Naive thymus-derived CD4-positive, alpha-beta T cell (primary cell): ENCODE data around the gene UBA7. TPM values are rescaled to one million over a fixed set of nuclear protein-coding genes. Genes with fewer than 3 reads are reported as not detected.
A peak's percentile ranks its signal among the peaks of the same experiment; 100 is the strongest.

Experiments
- ATAC-seq: fragments of 150-1000 bp; cut with Tn5 transposase; 2 replicates; pipeline ENCODE4 v1.10.0; 2021; ENCODE audit warnings: mild to moderate bottlenecking, moderate library complexity
- CTCF ChIA-PET: fragments of 350-600 bp; sonication (Branson Sonifier 250); formaldehyde crosslinking; loops from one replicate; lab custom pipeline; 2021; ENCODE audit warnings: antibody characterized with exemption; lab: Charles Lee
- POLR2A ChIA-PET: fragments of 350-600 bp; sonication (Branson Sonifier 250); formaldehyde crosslinking; loops from one replicate; lab custom pipeline; 2021; ENCODE audit warnings: antibody characterized with exemption, inconsistent platforms; lab: Charles Lee
- DNase-seq, 9 donors: peaks; one replicate each; pipeline versions ENCODE4 v3.0.0 to v3.0.0-alpha.2; 2020 to 2022; ENCODE audit warnings: mixed read lengths in 1 of 9
- H3K27ac ChIP-seq: one replicate; pipeline ENCODE4 v1.7.0; 2013; ENCODE audit warnings: mild to moderate bottlenecking, low read depth, low read length, moderate library complexity
- H3K27me3 ChIP-seq, 2 donors: one replicate each; pipeline ENCODE4 v1.7.0; 2013; ENCODE audit warnings: low read length in 2 of 2, mild to moderate bottlenecking in 2 of 2, moderate library complexity in 2 of 2; ENCODE audit not compliant: control insufficient read depth in 2 of 2, insufficient read depth in 2 of 2
- H3K36me3 ChIP-seq, 3 experiments: 1 replicate in 2 of 3; 2 replicates in 1 of 3; pipeline ENCODE4 v1.7.0; 2013; ENCODE audit warnings: low read length in 3 of 3, mild to moderate bottlenecking in 3 of 3, moderate library complexity in 1 of 3; ENCODE audit not compliant: insufficient read depth in 3 of 3, control insufficient read depth in 2 of 3
- H3K4me1 ChIP-seq, 2 donors: one replicate each; pipeline ENCODE4 v1.7.0; 2013; ENCODE audit warnings: low read length in 2 of 2, mild to moderate bottlenecking in 2 of 2, moderate library complexity in 1 of 2; ENCODE audit not compliant: control insufficient read depth in 2 of 2, insufficient read depth in 2 of 2
- H3K4me3 ChIP-seq: 2 replicates; pipeline ENCODE4 v1.7.0; 2013; ENCODE audit warnings: mild to moderate bottlenecking, low read length
- H3K9me3 ChIP-seq, 3 experiments: 1 replicate in 2 of 3; 2 replicates in 1 of 3; pipeline ENCODE4 v1.7.0; 2013; ENCODE audit warnings: low read length in 3 of 3; ENCODE audit not compliant: control insufficient read depth in 2 of 3
- H3K27ac Mint-ChIP-seq, 9 donors: one replicate each; pipeline ENCODE4 v1.8.0; 2020 to 2022; ENCODE audit warnings: mixed read lengths in 9 of 9, mild to moderate bottlenecking in 8 of 9, moderate library complexity in 5 of 9, inconsistent platforms in 2 of 9
- H3K27me3 Mint-ChIP-seq, 5 donors: one replicate each; pipeline ENCODE4 v1.8.0; 2021 to 2022; ENCODE audit warnings: mixed read lengths in 5 of 5, mild to moderate bottlenecking in 1 of 5
- H3K36me3 Mint-ChIP-seq, 5 donors: one replicate each; pipeline ENCODE4 v1.8.0; 2020 to 2022; ENCODE audit warnings: mixed read lengths in 5 of 5, mild to moderate bottlenecking in 3 of 5, inconsistent platforms in 1 of 5
- H3K4me1 Mint-ChIP-seq, 7 donors: one replicate each; pipeline ENCODE4 v1.8.0; 2020 to 2022; ENCODE audit warnings: mixed read lengths in 7 of 7, mild to moderate bottlenecking in 3 of 7, inconsistent platforms in 1 of 7
- H3K4me3 Mint-ChIP-seq, 10 donors: one replicate each; pipeline ENCODE4 v1.8.0; 2020 to 2022; ENCODE audit warnings: mild to moderate bottlenecking in 10 of 10, mixed read lengths in 10 of 10, moderate library complexity in 6 of 10, inconsistent platforms in 2 of 10
- H3K9me3 Mint-ChIP-seq, 11 donors: one replicate each; pipeline ENCODE4 v1.8.0; 2020 to 2022; ENCODE audit warnings: mixed read lengths in 11 of 11, mild to moderate bottlenecking in 4 of 11, inconsistent platforms in 1 of 11, moderate library complexity in 1 of 11
- intact Hi-C, 2 donors: fragments of 100-400 bp; cut with micrococcal nuclease; formaldehyde crosslinking; loops; one replicate each; pipeline ENCODE4 v1.15.1; 2023
- polyA plus RNA-seq, 2 donors: library from polyadenylated mRNA; unstranded; fragments of 300-500 nt; fragmentation: Illumina TruSeq; gene quantifications; one replicate each; pipeline ENCODE4 v1.2.3, GENCODE V29; 2021
- total RNA-seq, 6 experiments: library from RNA in 5 of 6; stranded (reverse) in 5 of 6; gene quantifications; 1 replicate in 5 of 6; 2 replicates in 1 of 6; pipeline ENCODE4 v1.2.3 and lab custom pipeline; 2021 to 2026

UBA7 gene
- total and polyA plus RNA-seq, 7 experiments from 2014 or later = 31.6 to 318 (median 277) TPM

GRCh38 chr3:49794431-49794830 lies 19.3 kb downstream of the UBA7 start:
- no peaks in the 10 kb centered on the region for H3K36me3 Mint-ChIP-seq

GRCh38 chr3:49793486-49794085 lies 20.2 kb downstream of the UBA7 start:
- POLR2A ChIA-PET = no interaction called here
- H3K36me3 ChIP-seq = no peaks in the 10 kb centered on the region
- peaks cover 0 to 8% (median 8%) of the 10 kb centered on the region in 7 donors for H3K4me1 Mint-ChIP-seq
- no peak overlapping the region for H3K27ac Mint-ChIP-seq
- CTCF ChIA-PET = no interaction called here
- no peak for DNase-seq
- intact Hi-C loops = no loop called here
- H3K36me3 Mint-ChIP-seq = no peaks in the 10 kb centered on the region
- no peak for ATAC-seq
- H3K4me1 ChIP-seq = no peaks in the 10 kb centered on the region
- H3K27me3 Mint-ChIP-seq = peaks cover 0 to 13% (median 0%) of the 10 kb centered on the region in 5 donors
- no peak overlapping the region for H3K4me3 Mint-ChIP-seq
- no peak overlapping the region for H3K4me3 ChIP-seq
- no peak overlapping the region for H3K27ac ChIP-seq
- no peaks in the 10 kb centered on the region for H3K27me3 ChIP-seq
- H3K9me3 Mint-ChIP-seq = peaks cover 0 to 4% (median 0%) of the 10 kb centered on the region in 11 donors
- H3K9me3 ChIP-seq = no peaks in the 10 kb centered on the region

More at GRCh38 chr3:49794431-49794830, 19.3 kb downstream of the UBA7 start:
- no peak for DNase-seq
- no peak overlapping the region for H3K4me3 ChIP-seq
- ChIA-PET POLR2A (interaction anchor here (0.6 kb wide), 1 partner anchor 282 kb away, joined by 4 read pairs; no protein-coding TSS in a partner anchor), CTCF (interaction anchor here (1.6 to 1.8 kb wide), 2 partner anchors 9 to 45 kb away, joined by 4 to 5 read pairs; partner anchors contain the start of gene INKA1)
- H3K27ac Mint-ChIP-seq = no peak overlapping the region
- no peak for ATAC-seq
- no peaks in the 10 kb centered on the region for H3K36me3 ChIP-seq
- no peaks in the 10 kb centered on the region for H3K9me3 ChIP-seq
- H3K27me3 ChIP-seq = no peaks in the 10 kb centered on the region
- intact Hi-C loops = no loop called here
- H3K9me3 Mint-ChIP-seq = peaks cover 0 to 4% (median 0%) of the 10 kb centered on the region in 11 donors
- no peak overlapping the region for H3K27ac ChIP-seq
- H3K4me3 Mint-ChIP-seq = no peak overlapping the region
- H3K27me3 Mint-ChIP-seq = peaks cover 0 to 16% (median 0%) of the 10 kb centered on the region in 5 donors
- no peaks in the 10 kb centered on the region for H3K4me1 ChIP-seq
- peaks cover 0 to 8% (median 7%) of the 10 kb centered on the region in 7 donors for H3K4me1 Mint-ChIP-seq

GRCh38 chr3:49792371-49793150 lies 21.2 kb downstream of the UBA7 start:
- H3K9me3 ChIP-seq = no peaks in the 10 kb centered on the region
- Mint-ChIP-seq H3K9me3 (peaks cover 0 to 4% (median 0%) of the 10 kb centered on the region in 11 donors), H3K4me1 (peaks cover 0 to 10% (median 8%) of the 10 kb centered on the region in 7 donors), H3K27ac (no peak overlapping the region), H3K27me3 (peaks cover 0 to 14% (median 0%) of the 10 kb centered on the region in 5 donors), H3K4me3 (no peak overlapping the region), H3K36me3 (no peaks in the 10 kb centered on the region)
- H3K4me3 ChIP-seq = no peak overlapping the region
- ChIA-PET POLR2A (no interaction called here), CTCF (no interaction called here)
- no peaks in the 10 kb centered on the region for H3K36me3 ChIP-seq
- H3K27ac ChIP-seq = no peak overlapping the region
- intact Hi-C loops = no loop called here
- H3K27me3 ChIP-seq = no peaks in the 10 kb centered on the region
- no peaks in the 10 kb centered on the region for H3K4me1 ChIP-seq
- no peak for DNase-seq
- no peak for ATAC-seq

- ChIA-PET POLR2A (no interaction called here), CTCF (no interaction called here)
- Histone ChIP-seq H3K9me3 (no peaks in the 10 kb centered on the region), H3K27me3 (no peaks in the 10 kb centered on the region), H3K27ac (no peak overlapping the region), H3K4me1 (peaks cover 0 to 5% of the 10 kb centered on the region in 2 donors), H3K36me3 (no peaks in the 10 kb centered on the region), H3K4me3 (no peak overlapping the region)
- peaks cover 0 to 8% (median 0%) of the 10 kb centered on the region in 5 donors for H3K27me3 Mint-ChIP-seq
- peaks cover 4 to 16% (median 13%) of the 10 kb centered on the region in 7 donors for H3K4me1 Mint-ChIP-seq
- H3K4me3 Mint-ChIP-seq = no peak overlapping the region
- H3K9me3 Mint-ChIP-seq = peaks cover 0 to 4% (median 0%) of the 10 kb centered on the region in 11 donors
- intact Hi-C loops = no loop called here
- no peak overlapping the region for H3K27ac Mint-ChIP-seq
- ATAC-seq (no peak), DNase-seq (no peak)
- no peaks in the 10 kb centered on the region for H3K36me3 Mint-ChIP-seq
Observed at GRCh38 chr3:49791571-49791970, 22.2 kb downstream of the UBA7 start.

- Mint-ChIP-seq H3K9me3 (peaks cover 0 to 4% (median 0%) of the 10 kb centered on the region in 11 donors), H3K36me3 (no peaks in the 10 kb centered on the region), H3K27ac (peak overlapping the region in 6 of 9 donors; percentile 60 to 97 (median 82)), H3K27me3 (peaks cover 0 to 6% (median 0%) of the 10 kb centered on the region in 5 donors), H3K4me1 (peaks cover 4 to 17% (median 13%) of the 10 kb centered on the region in 7 donors), H3K4me3 (no peak overlapping the region)
- Histone ChIP-seq H3K4me1 (peaks cover 0 to 5% of the 10 kb centered on the region in 2 donors), H3K27me3 (no peaks in the 10 kb centered on the region), H3K9me3 (no peaks in the 10 kb centered on the region), H3K4me3 (no peak overlapping the region), H3K36me3 (peaks cover 0 to 6% (median 0%) of the 10 kb centered on the region in 3 experiments), H3K27ac (no peak overlapping the region)
- CTCF ChIA-PET = no interaction called here
- DNase-seq = no peak
- ATAC-seq = no peak
- POLR2A ChIA-PET = no interaction called here
- intact Hi-C loops = no loop called here
Observed at GRCh38 chr3:49790626-49791411, 22.9 kb downstream of the UBA7 start.

- Histone ChIP-seq H3K9me3 (no peaks in the 10 kb centered on the region), H3K4me3 (no peak overlapping the region), H3K27me3 (no peaks in the 10 kb centered on the region), H3K4me1 (peaks cover 8 to 9% of the 10 kb centered on the region in 2 donors), H3K36me3 (peaks cover 0 to 6% (median 0%) of the 10 kb centered on the region in 3 experiments), H3K27ac (no peak overlapping the region)
- H3K9me3 Mint-ChIP-seq = peaks cover 0 to 4% (median 0%) of the 10 kb centered on the region in 11 donors
- intact Hi-C loops = loop anchor here (5.0 kb wide), 3 partner anchors 49 to 449 kb away; partner anchors contain the start of genes GNAI2 (in 1 of the 2) and USP4 (in 1 of the 2)
- CTCF ChIA-PET = interaction anchor here (0.7 to 1.3 kb wide), 2 partner anchors 18 to 56 kb away, joined by 3 to 4 read pairs; no protein-coding TSS in a partner anchor
- POLR2A ChIA-PET = interaction anchor here (1.0 to 4.1 kb wide), 3 partner anchors 15 to 68 kb away, joined by 3 to 25 read pairs (median 3); partner anchors contain the start of gene INKA1
- peak overlapping the region in 1 of 10 donors; percentile 34 for H3K4me3 Mint-ChIP-seq
- H3K27ac Mint-ChIP-seq = peak overlapping the region in 2 of 9 donors; percentile 46 to 78
- no peak for DNase-seq
- peaks cover 0 to 12% (median 0%) of the 10 kb centered on the region in 5 donors for H3K36me3 Mint-ChIP-seq
- ATAC-seq = no peak
- H3K4me1 Mint-ChIP-seq = peaks cover 13 to 41% (median 32%) of the 10 kb centered on the region in 7 donors
- H3K27me3 Mint-ChIP-seq = peaks cover 0 to 6% (median 0%) of the 10 kb centered on the region in 5 donors
Observed at GRCh38 chr3:49788056-49788455, 25.7 kb downstream of the UBA7 start.
